MM.1S (cell line): ENCODE measurements around the gene DUSP9.
"Not testable (repeated sequence)": the region's sequence is repeated elsewhere in the genome, so short reads cannot be mapped to it uniquely, and the experiment has no call there.

Source experiments
- DNase-seq: peaks from one replicate; pipeline ENCODE4 v3.0.0-alpha.2; 2015
- H2AFZ ChIP-seq: fragments of 300-600 bp; sonication (generic); 2 replicates; pipeline ENCODE4 v1.6.0; 2016; ENCODE audit warnings: antibody characterized with exemption, low read length
- H3F3A ChIP-seq: fragments of 300-600 bp; sonication (generic); 2 replicates; pipeline ENCODE4 v1.6.1; 2016; ENCODE audit warnings: mild to moderate bottlenecking, antibody characterized with exemption, low read length, moderate library complexity, mixed read lengths; ENCODE audit not compliant: insufficient read depth
- H3K27ac ChIP-seq: fragments of 300-600 bp; sonication (generic); 2 replicates; pipeline ENCODE4 v1.5.1; 2016; ENCODE audit warnings: mild to moderate bottlenecking, low read length
- H3K27me3 ChIP-seq: fragments of 300-600 bp; sonication (generic); replicated peaks from 2 replicates; pipeline ENCODE4 v1.6.0; 2016; ENCODE audit warnings: low read length; ENCODE audit not compliant: insufficient read depth
- H3K36me3 ChIP-seq: fragments of 300-600 bp; sonication (generic); replicated peaks from 2 replicates; pipeline ENCODE4 v1.6.1; 2016; ENCODE audit warnings: mild to moderate bottlenecking, low read length, mixed read lengths; ENCODE audit not compliant: insufficient read depth
- H3K4me1 ChIP-seq: fragments of 300-600 bp; sonication (generic); 2 replicates; pipeline ENCODE4 v1.6.1; 2016; ENCODE audit warnings: low read length, mixed read lengths
- H3K4me2 ChIP-seq: fragments of 300-600 bp; sonication (generic); 2 replicates; pipeline ENCODE4 v1.6.0; 2016; ENCODE audit warnings: low read depth, low read length
- H3K4me3 ChIP-seq: fragments of 300-600 bp; sonication (generic); 2 replicates; pipeline ENCODE4 v1.5.1; 2016; ENCODE audit warnings: low read length, mixed read lengths
- H3K79me2 ChIP-seq: fragments of 300-600 bp; sonication (generic); 2 replicates; pipeline ENCODE4 v1.6.1; 2016; ENCODE audit warnings: mixed run types, low read length, mixed read lengths
- H3K9ac ChIP-seq: fragments of 300-600 bp; sonication (generic); 2 replicates; pipeline ENCODE4 v1.6.1; 2016; ENCODE audit warnings: low read length, mixed read lengths
- H3K9me2 ChIP-seq: fragments of 300-600 bp; sonication (generic); replicated peaks from 2 replicates; pipeline ENCODE4 v1.6.1; 2016; ENCODE audit warnings: mild to moderate bottlenecking, low read length, mixed read lengths; ENCODE audit not compliant: insufficient read depth
- H3K9me3 ChIP-seq: fragments of 300-600 bp; sonication (generic); replicated peaks from 2 replicates; pipeline ENCODE4 v1.6.1; 2016; ENCODE audit warnings: mild to moderate bottlenecking, low read length, mixed read lengths; ENCODE audit not compliant: insufficient read depth
- H4K20me1 ChIP-seq: fragments of 300-600 bp; sonication (generic); 2 replicates; pipeline ENCODE4 v1.6.1; 2016; ENCODE audit warnings: mild to moderate bottlenecking, low read length, moderate library complexity, mixed read lengths; ENCODE audit not compliant: insufficient read depth
- EZH2 ChIP-seq: fragments of 300-600 bp; sonication (generic); optimal IDR thresholded peaks from 2 replicates; pipeline ENCODE3; 2017; ENCODE audit warnings: low read depth, mild to moderate bottlenecking, antibody characterized with exemption, low read length, mixed read lengths
- EZH2phosphoT487 ChIP-seq: fragments of 300-600 bp; sonication (generic); IDR thresholded peaks from 2 replicates; pipeline ENCODE4 v1.6.1; 2018; ENCODE audit warnings: antibody characterized with exemption, low read length
- TF ChIP-seq, protein P1 (sequence below): fragments of 300-600 bp; sonication (generic); IDR thresholded peaks from 2 replicates; pipeline ENCODE4 v1.5.1; 2016; ENCODE audit warnings: antibody characterized with exemption, low read length, mixed read lengths

Gene DUSP9

DNA sequence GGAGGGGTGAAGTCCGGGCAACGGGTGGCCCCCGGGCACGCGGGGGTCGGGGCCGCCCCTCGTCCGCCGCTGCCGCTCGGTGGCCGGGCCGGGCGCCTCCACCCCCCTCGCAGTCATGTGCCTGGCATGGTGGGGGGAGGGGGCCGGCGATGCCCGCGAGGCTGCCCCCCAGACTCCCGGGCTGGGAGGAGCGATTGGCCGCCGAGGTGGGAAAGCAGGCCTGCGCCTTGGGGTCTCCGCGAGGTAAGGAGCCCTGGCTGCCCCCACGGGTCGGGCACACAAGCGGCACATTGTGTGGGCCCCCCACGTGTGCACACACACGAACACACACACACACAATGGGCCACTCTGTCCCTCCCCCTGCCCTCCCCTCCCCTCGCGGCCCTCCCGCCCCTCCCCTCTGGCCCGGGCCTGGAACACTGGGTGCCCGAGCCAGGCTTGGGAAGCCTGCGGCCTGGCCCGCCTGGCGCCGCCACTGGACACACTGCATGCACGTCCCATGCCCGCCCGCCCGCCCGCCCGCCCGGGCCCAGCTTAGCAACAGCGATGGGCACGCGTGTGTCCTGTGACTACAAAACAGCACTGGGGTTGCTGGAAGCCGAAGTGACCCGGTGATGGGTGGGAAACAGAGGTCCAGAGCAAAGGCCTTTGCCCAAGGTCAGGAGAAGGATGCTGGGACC is 42.0 kb downstream of the DUSP9 start:
- Histone ChIP-seq H3K79me2 (no peaks in the 10 kb centered on the region), H3K36me3 (no peaks in the 10 kb centered on the region), H4K20me1 (no peaks in the 10 kb centered on the region), H2AFZ (no peak overlapping the region), H3F3A (no peaks in the 10 kb centered on the region), H3K9ac (no peak overlapping the region), H3K9me2 (no peaks in the 10 kb centered on the region), H3K27ac (no peak overlapping the region), H3K4me1 (no peaks in the 10 kb centered on the region), H3K9me3 (no peaks in the 10 kb centered on the region), H3K4me3 (no peak overlapping the region), H3K4me2 (no peak overlapping the region), H3K27me3 (peaks cover 5% of the 10 kb centered on the region; the same call in 1 of the 2 replicates)
- TF ChIP-seq EZH2phosphoT487: no peak
- DNase-seq: no peak

DNA sequence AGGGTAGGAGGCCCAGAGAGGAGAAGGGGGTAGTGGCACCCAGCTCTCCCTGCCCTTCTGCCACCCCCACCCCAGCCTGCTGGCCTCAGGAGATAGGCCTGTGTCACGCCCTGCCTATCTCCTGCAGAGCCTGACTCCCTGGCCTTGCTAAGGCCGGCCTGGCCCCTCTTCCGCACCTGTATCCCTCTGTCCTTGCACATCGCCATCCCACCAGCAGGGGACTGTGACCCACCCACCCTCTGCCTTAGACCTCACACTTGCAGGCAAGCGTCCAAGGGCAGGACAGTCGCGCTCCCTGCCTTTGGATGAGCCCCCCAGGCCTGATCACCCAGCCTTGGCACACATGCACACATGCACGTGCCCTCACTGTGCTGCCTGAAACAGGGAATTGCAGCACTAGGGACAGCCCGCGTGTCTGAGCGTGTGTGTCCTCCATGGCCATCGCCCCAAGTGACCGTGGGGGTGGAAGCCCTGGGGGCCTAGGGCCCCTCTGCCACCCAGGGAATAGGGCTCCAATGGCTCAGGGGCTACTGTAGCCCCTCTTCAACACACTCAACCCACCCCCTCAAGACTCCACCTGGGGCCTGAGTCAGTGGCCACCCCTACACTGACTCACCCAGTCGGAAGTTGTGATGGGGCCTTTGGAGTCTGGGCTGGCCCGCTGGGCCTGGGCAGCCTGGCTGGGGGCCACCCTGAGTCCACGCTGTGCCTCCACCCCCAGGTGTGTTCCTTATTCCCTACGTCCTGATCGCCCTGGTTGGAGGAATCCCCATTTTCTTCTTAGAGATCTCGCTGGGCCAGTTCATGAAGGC is 42.9 kb downstream of the DUSP9 start:
- no peaks in the 10 kb centered on the region for H4K20me1 ChIP-seq
- TF ChIP-seq EZH2: no peak
- TF ChIP-seq, protein P1, sequence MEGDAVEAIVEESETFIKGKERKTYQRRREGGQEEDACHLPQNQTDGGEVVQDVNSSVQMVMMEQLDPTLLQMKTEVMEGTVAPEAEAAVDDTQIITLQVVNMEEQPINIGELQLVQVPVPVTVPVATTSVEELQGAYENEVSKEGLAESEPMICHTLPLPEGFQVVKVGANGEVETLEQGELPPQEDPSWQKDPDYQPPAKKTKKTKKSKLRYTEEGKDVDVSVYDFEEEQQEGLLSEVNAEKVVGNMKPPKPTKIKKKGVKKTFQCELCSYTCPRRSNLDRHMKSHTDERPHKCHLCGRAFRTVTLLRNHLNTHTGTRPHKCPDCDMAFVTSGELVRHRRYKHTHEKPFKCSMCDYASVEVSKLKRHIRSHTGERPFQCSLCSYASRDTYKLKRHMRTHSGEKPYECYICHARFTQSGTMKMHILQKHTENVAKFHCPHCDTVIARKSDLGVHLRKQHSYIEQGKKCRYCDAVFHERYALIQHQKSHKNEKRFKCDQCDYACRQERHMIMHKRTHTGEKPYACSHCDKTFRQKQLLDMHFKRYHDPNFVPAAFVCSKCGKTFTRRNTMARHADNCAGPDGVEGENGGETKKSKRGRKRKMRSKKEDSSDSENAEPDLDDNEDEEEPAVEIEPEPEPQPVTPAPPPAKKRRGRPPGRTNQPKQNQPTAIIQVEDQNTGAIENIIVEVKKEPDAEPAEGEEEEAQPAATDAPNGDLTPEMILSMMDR: no peak
- no peak for TF ChIP-seq EZH2phosphoT487
- no peaks in the 10 kb centered on the region for H3K36me3 ChIP-seq
- H3K4me1 ChIP-seq: no peaks in the 10 kb centered on the region
- no peak overlapping the region for H3K27ac ChIP-seq
- H3K27me3 ChIP-seq: peaks cover 5% of the 10 kb centered on the region; the same call in 1 of the 2 replicates
- no peaks in the 10 kb centered on the region for H3K9me3 ChIP-seq
- no peak overlapping the region for H3K4me2 ChIP-seq
- H3K9me2 ChIP-seq: no peaks in the 10 kb centered on the region
- H3F3A ChIP-seq: no peaks in the 10 kb centered on the region
- no peaks in the 10 kb centered on the region for H3K79me2 ChIP-seq
- DNase-seq: no peak
- H3K9ac ChIP-seq: no peak overlapping the region
- no peak overlapping the region for H2AFZ ChIP-seq
- H3K4me3 ChIP-seq: no peak overlapping the region

DNA sequence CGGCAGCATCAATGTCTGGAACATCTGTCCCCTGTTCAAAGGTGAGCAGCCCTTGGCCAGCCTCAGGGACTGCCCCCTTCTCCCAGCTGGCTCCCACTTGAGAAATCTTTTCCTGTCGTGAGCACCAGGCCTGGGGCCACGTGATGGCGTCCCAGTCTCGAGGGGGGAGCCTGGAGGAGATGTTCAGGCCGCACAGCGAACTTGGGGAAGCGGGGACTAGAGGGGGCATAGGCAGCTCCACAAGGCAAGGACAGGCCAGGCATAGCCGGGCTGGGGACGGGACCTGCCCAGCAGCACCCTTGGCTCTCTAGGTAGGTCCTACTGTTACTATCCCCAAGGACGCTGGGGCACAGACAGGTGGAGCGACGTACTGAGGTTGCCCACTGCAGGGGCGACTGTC is 43.5 kb downstream of the DUSP9 start:
- H3K36me3 ChIP-seq: no peaks in the 10 kb centered on the region
- H3K9me3 ChIP-seq: no peaks in the 10 kb centered on the region
- no peak overlapping the region for H3K4me2 ChIP-seq
- H3K27ac ChIP-seq: no peak overlapping the region
- no peak overlapping the region for H3K4me3 ChIP-seq
- H3K27me3 ChIP-seq: peaks cover 2% of the 10 kb centered on the region; the same call in 1 of the 2 replicates
- H3K79me2 ChIP-seq: no peaks in the 10 kb centered on the region
- no peak overlapping the region for H3K9ac ChIP-seq
- no peaks in the 10 kb centered on the region for H3K4me1 ChIP-seq
- no peak for DNase-seq
- no peak for TF ChIP-seq EZH2phosphoT487
- TF ChIP-seq, protein P1: no peak
- no peak for TF ChIP-seq EZH2
- no peak overlapping the region for H2AFZ ChIP-seq
- H3F3A ChIP-seq: no peaks in the 10 kb centered on the region
- no peaks in the 10 kb centered on the region for H3K9me2 ChIP-seq
- no peaks in the 10 kb centered on the region for H4K20me1 ChIP-seq

DNA sequence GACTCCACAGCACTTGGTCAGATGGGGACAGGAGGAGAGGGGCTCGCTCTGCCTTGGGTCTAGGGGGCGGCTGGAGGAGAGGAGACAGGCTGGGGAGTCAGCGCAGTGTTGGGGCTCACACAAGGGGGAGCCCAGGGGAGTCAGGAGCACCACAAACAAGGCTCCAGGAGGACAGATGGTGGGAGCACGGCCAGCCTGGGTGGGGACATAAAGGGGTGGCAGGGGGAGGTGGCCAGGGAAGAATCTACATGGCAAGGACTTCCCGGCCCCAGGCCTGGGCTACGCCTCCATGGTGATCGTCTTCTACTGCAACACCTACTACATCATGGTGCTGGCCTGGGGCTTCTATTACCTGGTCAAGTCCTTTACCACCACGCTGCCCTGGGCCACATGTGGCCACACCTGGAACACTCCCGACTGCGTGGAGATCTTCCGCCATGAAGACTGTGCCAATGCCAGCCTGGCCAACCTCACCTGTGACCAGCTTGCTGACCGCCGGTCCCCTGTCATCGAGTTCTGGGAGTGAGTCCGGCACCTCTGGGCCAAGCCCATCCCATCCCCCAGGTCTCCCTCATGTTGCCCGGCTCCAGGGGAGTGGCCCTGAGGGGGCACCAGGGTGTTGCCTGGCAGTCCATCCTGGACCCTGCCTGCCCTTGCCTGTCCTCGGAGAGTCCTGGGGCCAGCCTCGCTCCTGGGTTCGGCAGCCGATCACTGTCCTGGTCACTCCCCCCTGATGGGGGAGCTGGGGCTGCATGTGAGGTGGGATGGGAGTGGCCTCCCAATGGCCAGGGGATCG is 44.2 kb downstream of the DUSP9 start:
- not testable (repeated sequence) for H3K36me3 ChIP-seq, H3F3A ChIP-seq, H3K4me3 ChIP-seq, H3K27ac ChIP-seq, H3K4me1 ChIP-seq, H3K4me2 ChIP-seq, H3K9me3 ChIP-seq, H2AFZ ChIP-seq, DNase-seq, H3K9me2 ChIP-seq, H3K27me3 ChIP-seq, H4K20me1 ChIP-seq, H3K79me2 ChIP-seq, H3K9ac ChIP-seq
